Head of caudate nucleus (tissue), 42 donors: Measurements from ENCODE around the gene ARHGAP4.

Experiments used
- DNase-seq, 42 donors: peaks; one replicate each; pipeline versions ENCODE4 v3.0.0 to v3.0.0-alpha.2; 2020 to 2021; ENCODE audit warnings: mixed read lengths in 7 of 42
- intact Hi-C: fragments of 100-400 bp; cut with DNase I; formaldehyde crosslinking; loops from one replicate; pipeline ENCODE4 v1.15.0; 2022

ARHGAP4 gene

GRCh38 chrX:153919281-153919680, 6.8 kb downstream of the ARHGAP4 start:
- no peak for DNase-seq
- intact Hi-C loops: no loop called here

- intact Hi-C loops: no loop called here
Measured at GRCh38 chrX:153917869-153918268, 8.2 kb downstream of the ARHGAP4 start.

GRCh38 chrX:153913701-153914100, 12.4 kb downstream of the ARHGAP4 start:
- DNase-seq: no peak
- intact Hi-C loops: no loop called here

More at GRCh38 chrX:153917869-153918268, 8.2 kb downstream of the ARHGAP4 start:
- no peak for DNase-seq

GRCh38 chrX:153913211-153913610, 12.9 kb downstream of the ARHGAP4 start:
- intact Hi-C loops: no loop called here

GRCh38 chrX:153911798-153912197, 14.3 kb downstream of the ARHGAP4 start:
- intact Hi-C loops: no loop called here

More at GRCh38 chrX:153913211-153913610, 12.9 kb downstream of the ARHGAP4 start:
- DNase-seq: no peak

GRCh38 chrX:153910446-153910845, 15.6 kb downstream of the ARHGAP4 start:
- intact Hi-C loops: no loop called here
- DNase-seq: no peak

More at GRCh38 chrX:153911798-153912197, 14.3 kb downstream of the ARHGAP4 start:
- DNase-seq: no peak

- intact Hi-C loops: no loop called here
- no peak for DNase-seq
Measured at GRCh38 chrX:153909980-153910360, 16.1 kb downstream of the ARHGAP4 start.

- no peak for DNase-seq
- intact Hi-C loops: no loop called here
Measured at GRCh38 chrX:153909024-153909979, 16.8 kb downstream of the ARHGAP4 start.

- DNase-seq: no peak
- intact Hi-C loops: no loop called here
Measured at GRCh38 chrX:153908219-153908860, 17.7 kb downstream of the ARHGAP4 start.

GRCh38 chrX:153907456-153907855, 18.6 kb downstream of the ARHGAP4 start:
- intact Hi-C loops: no loop called here
- DNase-seq: no peak

- intact Hi-C loops: no loop called here
- DNase-seq: no peak
Measured at GRCh38 chrX:153906126-153906917, 19.7 kb downstream of the ARHGAP4 start.

GRCh38 chrX:153905481-153906095, 20.5 kb downstream of the ARHGAP4 start:
- intact Hi-C loops: no loop called here
- no peak for DNase-seq

- no peak for DNase-seq
- intact Hi-C loops: no loop called here
Measured at GRCh38 chrX:153903991-153904957, 21.8 kb downstream of the ARHGAP4 start, which contains the start of gene AVPR2. TSS of gene AVPR2 (plus strand) at chrX:153904673. CDS start at chrX:153905146, 473 bp downstream.

- intact Hi-C loops: no loop called here
- no peak for DNase-seq
Measured at GRCh38 chrX:153903238-153903980, 22.7 kb downstream of the ARHGAP4 start.

GRCh38 chrX:153902385-153902784, 23.7 kb downstream of the ARHGAP4 start:
- intact Hi-C loops: no loop called here
- DNase-seq: no peak

GRCh38 chrX:153901753-153902140, 24.3 kb downstream of the ARHGAP4 start:
- intact Hi-C loops: no loop called here
- no peak for DNase-seq
